K562 (cell line): ENCODE results near the gene COASY. TPM values are rescaled to one million over a fixed set of nuclear protein-coding genes. Genes with fewer than 3 reads are reported as not detected.

Experiments
- AFF4 ChIP-seq: sonication (generic); formaldehyde crosslinking; IDR thresholded peaks from 2 replicates; pipeline ENCODE4 v1.8.0; 2023; ENCODE audit warnings: mild to moderate bottlenecking, missing genetic modification reagents
- ATF6 ChIP-seq: sonication (generic); formaldehyde crosslinking; IDR thresholded peaks from 2 replicates; pipeline ENCODE4 v1.4.0; 2020; ENCODE audit warnings: mild to moderate bottlenecking, missing genetic modification reagents
- BDP1 ChIP-seq: IDR thresholded peaks from 3 replicates; pipeline ENCODE4 v1.6.1; 2011; ENCODE audit not compliant: insufficient read length, insufficient read depth
- CHD1 ChIP-seq: fragments of 200-600 bp; sonication (generic); IDR thresholded peaks from one replicate; pipeline ENCODE4 v1.6.1; 2012; ENCODE audit warnings: mild to moderate bottlenecking, moderate library complexity, low read length, inconsistent platforms
- KDM2B ChIP-seq: fragments of 250-450 bp; sonication (Bioruptor Pico); IDR thresholded peaks from 2 replicates; pipeline ENCODE4 v1.8.0; 2021; ENCODE audit warnings: mild to moderate bottlenecking, moderate library complexity
- LARP7 ChIP-seq: fragments of 450-650 bp; IDR thresholded peaks from 2 replicates; pipeline ENCODE4 v1.6.1; 2016
- MED1 ChIP-seq: sonication (generic); formaldehyde crosslinking; IDR thresholded peaks from 2 replicates; pipeline ENCODE4 v1.8.1; 2023; ENCODE audit warnings: missing genetic modification reagents, borderline replicate concordance
- PHB ChIP-seq: fragments of 250-450 bp; sonication (Bioruptor Pico); IDR thresholded peaks from 2 replicates; pipeline ENCODE4 v1.5.0; 2021
- RBM17 ChIP-seq: fragments of 200-400 bp; formaldehyde crosslinking; IDR thresholded peaks from 2 replicates; pipeline ENCODE4 v1.6.1; 2017; ENCODE audit warnings: low read depth, mild to moderate bottlenecking, low read length, borderline replicate concordance
- SAFB2 ChIP-seq: fragments of 200-400 bp; formaldehyde crosslinking; IDR thresholded peaks from 2 replicates; pipeline ENCODE4 v1.6.1; 2018; ENCODE audit warnings: borderline replicate concordance, low read length, low read depth, moderate library complexity; ENCODE audit not compliant: severe bottlenecking
- SMARCC2 ChIP-seq: fragments of 450-650 bp; IDR thresholded peaks from 2 replicates; pipeline ENCODE4 v1.6.1; 2017; ENCODE audit warnings: antibody characterized with exemption, moderate library complexity, mild to moderate bottlenecking, low read depth
- STAG1 ChIP-seq: sonication (generic); formaldehyde crosslinking; IDR thresholded peaks from 2 replicates; pipeline ENCODE4 v1.5.0; 2020; ENCODE audit warnings: missing genetic modification reagents, borderline replicate concordance
- ZNF140 ChIP-seq: fragments of 250-450 bp; sonication (Bioruptor Pico); IDR thresholded peaks from 2 replicates; pipeline ENCODE4 v1.8.0; 2021; ENCODE audit warnings: moderate library complexity, mild to moderate bottlenecking, inconsistent platforms
- ZNF583 ChIP-seq: fragments of 250-450 bp; sonication (Bioruptor Pico); IDR thresholded peaks from 2 replicates; pipeline ENCODE4 v1.4.0; 2020
- polyA plus RNA-seq, 8 experiments: library from polyadenylated mRNA; depleted of rRNA in 4 of 8; stranded (reverse) in 5 of 8; unstranded in 3 of 8; fragments of >200 nt; fragmentation: Nextera tagmentation in 2 of 8; fragmentation: Illumina TruSeq in 1 of 8; extraction: Ambion mirVana in 2 of 8; extraction: Trizol in 1 of 8; gene quantifications; 2 replicates each; pipeline versions ENCODE4 v1.2.1 to v1.2.3, GENCODE V29; 2011 to 2014; ENCODE audit warnings: inconsistent platforms in 1 of 8, missing spikeins in 1 of 8
- total RNA-seq, 7 experiments: library from RNA; depleted of rRNA in 6 of 7; stranded (reverse); fragments of >200 nt in 6 of 7; fragmentation: Illumina TruSeq in 2 of 7; extraction: Trizol in 2 of 7; gene quantifications; 2 replicates each; pipeline versions ENCODE4 v1.2.1 to v1.2.3, GENCODE V29; 2011 to 2021; ENCODE audit warnings: low replicate concordance in 1 of 7
- TF ChIP-seq, protein P1 (sequence below): fragments of 200-800 bp; sonication (Bioruptor generic); IDR thresholded peaks from 2 replicates; pipeline ENCODE4 v1.6.1; 2016; ENCODE audit warnings: missing genetic modification characterization, missing compliant biosample characterization
- TF ChIP-seq, protein P2 (sequence below): fragments of 450-650 bp; conservative IDR thresholded peaks from 2 replicates; pipeline ENCODE4 v1.6.1; 2016; ENCODE audit warnings: missing genetic modification characterization, low read depth, mild to moderate bottlenecking, control low read depth, missing compliant biosample characterization

Gene COASY
- total and polyA plus RNA-seq, 9 of the 15 experiments (the other 6 are each of a cell fraction or from before 2014, with no cell fraction given): 25.4 to 175 (median 62.3) TPM

GRCh38 chr17:42553161-42553818 lies 8.7 kb upstream of the COASY start (continued):
- TF ChIP-seq, protein P1, sequence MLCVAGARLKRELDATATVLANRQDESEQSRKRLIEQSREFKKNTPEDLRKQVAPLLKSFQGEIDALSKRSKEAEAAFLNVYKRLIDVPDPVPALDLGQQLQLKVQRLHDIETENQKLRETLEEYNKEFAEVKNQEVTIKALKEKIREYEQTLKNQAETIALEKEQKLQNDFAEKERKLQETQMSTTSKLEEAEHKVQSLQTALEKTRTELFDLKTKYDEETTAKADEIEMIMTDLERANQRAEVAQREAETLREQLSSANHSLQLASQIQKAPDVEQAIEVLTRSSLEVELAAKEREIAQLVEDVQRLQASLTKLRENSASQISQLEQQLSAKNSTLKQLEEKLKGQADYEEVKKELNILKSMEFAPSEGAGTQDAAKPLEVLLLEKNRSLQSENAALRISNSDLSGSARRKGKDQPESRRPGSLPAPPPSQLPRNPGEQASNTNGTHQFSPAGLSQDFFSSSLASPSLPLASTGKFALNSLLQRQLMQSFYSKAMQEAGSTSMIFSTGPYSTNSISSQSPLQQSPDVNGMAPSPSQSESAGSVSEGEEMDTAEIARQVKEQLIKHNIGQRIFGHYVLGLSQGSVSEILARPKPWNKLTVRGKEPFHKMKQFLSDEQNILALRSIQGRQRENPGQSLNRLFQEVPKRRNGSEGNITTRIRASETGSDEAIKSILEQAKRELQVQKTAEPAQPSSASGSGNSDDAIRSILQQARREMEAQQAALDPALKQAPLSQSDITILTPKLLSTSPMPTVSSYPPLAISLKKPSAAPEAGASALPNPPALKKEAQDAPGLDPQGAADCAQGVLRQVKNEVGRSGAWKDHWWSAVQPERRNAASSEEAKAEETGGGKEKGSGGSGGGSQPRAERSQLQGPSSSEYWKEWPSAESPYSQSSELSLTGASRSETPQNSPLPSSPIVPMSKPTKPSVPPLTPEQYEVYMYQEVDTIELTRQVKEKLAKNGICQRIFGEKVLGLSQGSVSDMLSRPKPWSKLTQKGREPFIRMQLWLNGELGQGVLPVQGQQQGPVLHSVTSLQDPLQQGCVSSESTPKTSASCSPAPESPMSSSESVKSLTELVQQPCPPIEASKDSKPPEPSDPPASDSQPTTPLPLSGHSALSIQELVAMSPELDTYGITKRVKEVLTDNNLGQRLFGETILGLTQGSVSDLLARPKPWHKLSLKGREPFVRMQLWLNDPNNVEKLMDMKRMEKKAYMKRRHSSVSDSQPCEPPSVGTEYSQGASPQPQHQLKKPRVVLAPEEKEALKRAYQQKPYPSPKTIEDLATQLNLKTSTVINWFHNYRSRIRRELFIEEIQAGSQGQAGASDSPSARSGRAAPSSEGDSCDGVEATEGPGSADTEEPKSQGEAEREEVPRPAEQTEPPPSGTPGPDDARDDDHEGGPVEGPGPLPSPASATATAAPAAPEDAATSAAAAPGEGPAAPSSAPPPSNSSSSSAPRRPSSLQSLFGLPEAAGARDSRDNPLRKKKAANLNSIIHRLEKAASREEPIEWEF (CRISPR knock-in tag): no peak
- TF ChIP-seq BDP1 (no peak), ZNF140 (no peak), SMARCC2 (no peak), SAFB2 (no peak), ATF6 (CRISPR knock-in tag) (no peak), MED1 (CRISPR knock-in tag) (no peak), KDM2B (no peak), CHD1 (no peak), LARP7 (no peak), AFF4 (CRISPR knock-in tag) (no peak), ZNF583 (CRISPR knock-in tag) (no peak), RBM17 (no peak), PHB (CRISPR knock-in tag) (no peak), STAG1 (CRISPR knock-in tag) (no peak)
- TF ChIP-seq, protein P2, sequence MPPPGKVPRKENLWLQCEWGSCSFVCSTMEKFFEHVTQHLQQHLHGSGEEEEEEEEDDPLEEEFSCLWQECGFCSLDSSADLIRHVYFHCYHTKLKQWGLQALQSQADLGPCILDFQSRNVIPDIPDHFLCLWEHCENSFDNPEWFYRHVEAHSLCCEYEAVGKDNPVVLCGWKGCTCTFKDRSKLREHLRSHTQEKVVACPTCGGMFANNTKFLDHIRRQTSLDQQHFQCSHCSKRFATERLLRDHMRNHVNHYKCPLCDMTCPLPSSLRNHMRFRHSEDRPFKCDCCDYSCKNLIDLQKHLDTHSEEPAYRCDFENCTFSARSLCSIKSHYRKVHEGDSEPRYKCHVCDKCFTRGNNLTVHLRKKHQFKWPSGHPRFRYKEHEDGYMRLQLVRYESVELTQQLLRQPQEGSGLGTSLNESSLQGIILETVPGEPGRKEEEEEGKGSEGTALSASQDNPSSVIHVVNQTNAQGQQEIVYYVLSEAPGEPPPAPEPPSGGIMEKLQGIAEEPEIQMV (tag): no peak
